Hepatocyte (in vitro differentiated cells): ENCODE measurements around the gene LPAR2. TPM values are rescaled to one million over a fixed set of nuclear protein-coding genes. Genes with fewer than 3 reads are reported as not detected.

ENCODE experiments used
- DNase-seq: peaks from one replicate; pipeline ENCODE4 v3.0.0-alpha.2; 2016; ENCODE audit warnings: low spot score
- H2AFZ ChIP-seq: fragments of 200-600 bp; sonication (generic); 2 replicates; pipeline ENCODE4 v1.6.0; 2016; ENCODE audit warnings: antibody characterized with exemption, mild to moderate bottlenecking
- H3K27ac ChIP-seq: fragments of 200-600 bp; sonication (generic); 2 replicates; pipeline ENCODE4 v1.5.1; 2016; ENCODE audit warnings: mild to moderate bottlenecking
- H3K27me3 ChIP-seq: fragments of 200-600 bp; sonication (generic); 2 replicates; pipeline ENCODE4 v1.6.1; 2016
- H3K36me3 ChIP-seq: fragments of 200-600 bp; sonication (generic); replicated peaks from 2 replicates; pipeline ENCODE4 v1.5.1; 2016; ENCODE audit warnings: low read depth; ENCODE audit not compliant: insufficient read depth
- H3K4me1 ChIP-seq: fragments of 200-600 bp; sonication (generic); 2 replicates; pipeline ENCODE4 v1.5.1; 2016; ENCODE audit warnings: mild to moderate bottlenecking, moderate library complexity; ENCODE audit not compliant: insufficient read depth
- H3K4me2 ChIP-seq: fragments of 200-600 bp; sonication (generic); 2 replicates; pipeline ENCODE4 v1.6.0; 2016
- H3K4me3 ChIP-seq: fragments of 200-600 bp; sonication (generic); 2 replicates; pipeline ENCODE4 v1.5.1; 2016; ENCODE audit warnings: mild to moderate bottlenecking
- H3K79me2 ChIP-seq: fragments of 200-600 bp; sonication (generic); 2 replicates; pipeline ENCODE4 v1.6.0; 2017; ENCODE audit warnings: mild to moderate bottlenecking
- H3K9me2 ChIP-seq: fragments of 200-600 bp; sonication (generic); replicated peaks from 2 replicates; pipeline ENCODE4 v1.6.0; 2017; ENCODE audit warnings: mild to moderate bottlenecking; ENCODE audit not compliant: insufficient read depth
- H3K9me3 ChIP-seq: fragments of 200-600 bp; sonication (generic); 2 replicates; pipeline ENCODE4 v1.5.1; 2016; ENCODE audit warnings: low read depth, mild to moderate bottlenecking
- H4K20me1 ChIP-seq: fragments of 200-600 bp; sonication (generic); 2 replicates; pipeline ENCODE4 v1.6.0; 2016; ENCODE audit warnings: mild to moderate bottlenecking; ENCODE audit not compliant: insufficient read depth, poor library complexity, severe bottlenecking
- EZH2 ChIP-seq: fragments of 200-600 bp; sonication (generic); IDR thresholded peaks from 2 replicates; pipeline ENCODE4 v1.6.1; 2016; ENCODE audit warnings: antibody characterized with exemption, mild to moderate bottlenecking, borderline replicate concordance
- EZH2phosphoT487 ChIP-seq: fragments of 200-600 bp; sonication (generic); IDR thresholded peaks from one replicate; pipeline ENCODE4 v1.6.1; 2018; ENCODE audit warnings: antibody characterized with exemption, mild to moderate bottlenecking, low read depth, moderate library complexity; ENCODE audit not compliant: unreplicated experiment, severe bottlenecking
- WGBS: methylation state at CpG from one replicate; pipeline ENCODE4 v1.1.6; 2016; ENCODE audit warnings: low lambda C conversion rate; ENCODE audit errors: missing lambda C conversion rate; 5-methylcytosine and 5-hydroxymethylcytosine counted together
- polyA plus RNA-seq: library from polyadenylated mRNA; unstranded; fragments of >200 nt; fragmentation: Nextera tagmentation; extraction: Ambion mirVana; gene quantifications from 2 replicates; pipeline ENCODE4 v1.2.1, GENCODE V29; 2016
- total RNA-seq: library from RNA; depleted of rRNA; stranded (reverse); fragments of >200 nt; gene quantifications from 2 replicates; pipeline ENCODE4 v1.2.3, GENCODE V29; 2014
- TF ChIP-seq, protein P1 (sequence below): fragments of 200-600 bp; sonication (generic); IDR thresholded peaks from 2 replicates; pipeline ENCODE4 v1.5.1; 2016; ENCODE audit warnings: antibody characterized with exemption, mild to moderate bottlenecking; ENCODE audit not compliant: poor library complexity

Gene LPAR2
- total and polyA plus RNA-seq, 2 experiments from 2014 or later = 20.1 to 33.1 TPM

DNA sequence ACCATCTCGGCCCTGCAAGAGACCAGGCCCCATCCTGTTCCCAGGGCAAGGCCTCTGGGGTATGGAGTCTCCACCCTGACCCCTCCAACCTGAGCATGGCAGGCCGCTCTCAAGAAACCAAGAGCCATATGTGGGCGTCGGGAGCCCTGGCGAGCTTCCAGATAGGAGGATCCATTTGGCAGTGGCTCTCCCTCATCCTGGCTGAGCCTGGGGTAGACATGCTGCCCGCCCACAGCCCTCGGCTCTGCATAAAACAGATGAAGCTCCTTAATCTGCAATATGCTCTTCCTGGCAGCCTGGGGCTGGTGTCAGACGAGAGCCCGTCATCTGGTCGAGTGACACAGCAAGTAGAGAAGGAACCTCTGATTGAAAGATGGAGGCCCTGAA lies 29.4 kb upstream of the LPAR2 start:
- Histone ChIP-seq H3K36me3 (no peaks in the 10 kb centered on the region), H3K27ac (no peak overlapping the region), H3K4me1 (peaks cover 6% of the 10 kb centered on the region), H3K4me2 (no peak overlapping the region), H3K4me3 (no peak overlapping the region), H3K27me3 (no peaks in the 10 kb centered on the region), H3K9me2 (no peaks in the 10 kb centered on the region), H2AFZ (no peak overlapping the region), H3K9me3 (no peaks in the 10 kb centered on the region), H4K20me1 (peaks cover 11% of the 10 kb centered on the region), H3K79me2 (peaks cover 28% of the 10 kb centered on the region)
- 91% methylated on average over 10 of the region's 10 CpGs for WGBS
- TF ChIP-seq, protein P1, sequence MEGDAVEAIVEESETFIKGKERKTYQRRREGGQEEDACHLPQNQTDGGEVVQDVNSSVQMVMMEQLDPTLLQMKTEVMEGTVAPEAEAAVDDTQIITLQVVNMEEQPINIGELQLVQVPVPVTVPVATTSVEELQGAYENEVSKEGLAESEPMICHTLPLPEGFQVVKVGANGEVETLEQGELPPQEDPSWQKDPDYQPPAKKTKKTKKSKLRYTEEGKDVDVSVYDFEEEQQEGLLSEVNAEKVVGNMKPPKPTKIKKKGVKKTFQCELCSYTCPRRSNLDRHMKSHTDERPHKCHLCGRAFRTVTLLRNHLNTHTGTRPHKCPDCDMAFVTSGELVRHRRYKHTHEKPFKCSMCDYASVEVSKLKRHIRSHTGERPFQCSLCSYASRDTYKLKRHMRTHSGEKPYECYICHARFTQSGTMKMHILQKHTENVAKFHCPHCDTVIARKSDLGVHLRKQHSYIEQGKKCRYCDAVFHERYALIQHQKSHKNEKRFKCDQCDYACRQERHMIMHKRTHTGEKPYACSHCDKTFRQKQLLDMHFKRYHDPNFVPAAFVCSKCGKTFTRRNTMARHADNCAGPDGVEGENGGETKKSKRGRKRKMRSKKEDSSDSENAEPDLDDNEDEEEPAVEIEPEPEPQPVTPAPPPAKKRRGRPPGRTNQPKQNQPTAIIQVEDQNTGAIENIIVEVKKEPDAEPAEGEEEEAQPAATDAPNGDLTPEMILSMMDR = no peak
- TF ChIP-seq EZH2phosphoT487 = no peak
- TF ChIP-seq EZH2 = no peak
- DNase-seq = no peak

- Histone ChIP-seq H4K20me1 (peaks cover 5% of the 10 kb centered on the region), H3K4me1 (no peaks in the 10 kb centered on the region), H3K4me3 (no peak overlapping the region), H3K36me3 (no peaks in the 10 kb centered on the region), H3K9me3 (no peaks in the 10 kb centered on the region), H3K9me2 (no peaks in the 10 kb centered on the region), H2AFZ (no peak overlapping the region), H3K4me2 (no peak overlapping the region), H3K27ac (no peak overlapping the region), H3K27me3 (no peaks in the 10 kb centered on the region), H3K79me2 (peaks cover 21% of the 10 kb centered on the region)
- no peak for TF ChIP-seq EZH2phosphoT487
- TF ChIP-seq EZH2 = no peak
- TF ChIP-seq, protein P1 = no peak
- no peak for DNase-seq
- WGBS = 96% methylated on average over 31 of the region's 33 CpGs
Measured at GRCh38 chr19:19656451-19657396, 28.7 kb upstream of the LPAR2 start.

DNA sequence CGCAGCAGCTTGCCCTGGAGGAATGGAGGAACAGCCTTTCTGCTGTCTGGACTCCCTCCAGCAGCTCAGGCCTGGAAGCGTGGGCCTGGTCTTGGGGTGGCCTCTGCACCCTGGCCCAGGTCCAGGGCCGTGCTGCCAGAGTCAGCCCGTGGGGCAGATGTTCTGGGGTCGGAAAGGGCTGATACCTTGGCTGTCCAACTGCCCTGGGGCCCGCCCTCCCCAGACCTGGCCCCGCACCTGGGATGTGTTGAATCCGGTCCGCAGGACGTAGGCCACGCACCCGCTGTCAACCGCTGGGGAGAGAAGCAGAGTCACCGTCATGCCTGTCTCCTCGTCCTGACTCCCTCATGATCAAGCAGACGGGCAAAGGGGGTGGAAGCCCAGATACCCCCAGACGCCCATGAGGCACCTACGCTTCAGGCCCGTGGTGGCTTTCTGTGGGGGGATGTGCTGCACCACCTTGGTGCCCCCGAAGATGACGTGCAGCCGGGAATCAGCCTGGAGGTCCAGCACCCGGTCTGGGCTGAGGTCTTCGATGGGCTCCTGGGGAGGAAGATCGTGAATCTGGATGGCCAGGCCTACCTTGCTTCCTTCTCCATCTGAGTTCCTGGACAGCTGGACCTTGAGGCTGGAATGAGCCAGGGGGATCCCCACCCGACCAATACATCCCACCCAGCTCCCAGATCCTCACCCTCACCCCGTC lies 27.8 kb upstream of the LPAR2 start:
- no peaks in the 10 kb centered on the region for H3K9me3 ChIP-seq
- H4K20me1 ChIP-seq = no peaks in the 10 kb centered on the region

More for the DNA sequence above, 27.8 kb upstream of the LPAR2 start:
- Histone ChIP-seq H3K27ac (no peak overlapping the region), H3K9me2 (no peaks in the 10 kb centered on the region), H3K4me3 (no peak overlapping the region), H3K27me3 (no peaks in the 10 kb centered on the region), H3K36me3 (no peaks in the 10 kb centered on the region), H2AFZ (no peak overlapping the region), H3K4me1 (no peaks in the 10 kb centered on the region), H3K79me2 (peaks cover 12% of the 10 kb centered on the region), H3K4me2 (no peak overlapping the region)
- DNase-seq = no peak
- 98% methylated on average over 27 of the region's 27 CpGs for WGBS
- TF ChIP-seq EZH2 = no peak
- TF ChIP-seq, protein P1 = no peak
- no peak for TF ChIP-seq EZH2phosphoT487
